Tibial nerve (tissue), 4 donors: ENCODE data around the gene GRIA1. TPM values are rescaled to one million over a fixed set of nuclear protein-coding genes. Genes with fewer than 3 reads are reported as not detected.

Experiments
- DNase-seq, 2 donors: peaks; one replicate each; pipeline ENCODE4 v3.0.0-alpha.2; 2019; ENCODE audit warnings: low spot score in 2 of 2
- H3K27ac ChIP-seq, 4 donors: fragments of 200-600 bp; sonication (generic) in 3 of 4; one replicate each; pipeline ENCODE4 v1.5.1; 2017 to 2019; ENCODE audit warnings: mild to moderate bottlenecking in 1 of 4
- H3K27me3 ChIP-seq, 2 donors: fragments of 200-600 bp; sonication (generic) in 1 of 2; one replicate each; pipeline versions ENCODE4 v1.5.1 to v1.6.0; 2017 to 2019
- H3K36me3 ChIP-seq, 3 donors: fragments of 200-600 bp; sonication (generic); one replicate each; pipeline ENCODE4 v1.5.1; 2018 to 2019
- H3K4me1 ChIP-seq, 4 donors: fragments of 200-600 bp; sonication (generic) in 3 of 4; one replicate each; pipeline ENCODE4 v1.5.1; 2017 to 2019
- H3K4me3 ChIP-seq, 4 donors: fragments of 200-600 bp; sonication (generic) in 3 of 4; one replicate each; pipeline ENCODE4 v1.5.1; 2017 to 2019; ENCODE audit warnings: mild to moderate bottlenecking in 1 of 4, moderate library complexity in 1 of 4
- H3K9me3 ChIP-seq, 4 donors: fragments of 200-600 bp; sonication (generic) in 3 of 4; one replicate each; pipeline ENCODE4 v1.5.1; 2017 to 2019
- EP300 ChIP-seq, 2 donors: sonication (generic); formaldehyde crosslinking; IDR thresholded peaks; one replicate each; pipeline ENCODE4 v1.6.1; 2017; ENCODE audit warnings: antibody characterized with exemption in 2 of 2, mild to moderate bottlenecking in 1 of 2
- POLR2A ChIP-seq, 2 donors: fragments of 450-650 bp; IDR thresholded peaks; one replicate each; pipeline ENCODE4 v1.6.1; 2017; ENCODE audit warnings: antibody characterized with exemption in 2 of 2, mild to moderate bottlenecking in 2 of 2, moderate library complexity in 2 of 2
- WGBS, 2 donors: methylation state at CpG; one replicate each; pipeline ENCODE4 v1.1.5; 2018; 5-methylcytosine and 5-hydroxymethylcytosine counted together
- total RNA-seq, 4 donors: library from RNA; depleted of rRNA; stranded (reverse); fragments of >200 nt; gene quantifications; one replicate each; pipeline ENCODE4 v1.1.0, GENCODE V29; 2016
- TF ChIP-seq, protein P1 (sequence below), 5 experiments: fragments of 200-600 bp in 3 of 5; fragments of 450-650 bp in 2 of 5; sonication (generic) in 3 of 5; IDR thresholded peaks; one replicate each; pipeline ENCODE4 v1.5.1; 2016 to 2019; ENCODE audit warnings: antibody characterized with exemption in 5 of 5, mild to moderate bottlenecking in 3 of 5, moderate library complexity in 2 of 5

The GRIA1 gene
- total RNA-seq, 4 donors from 2014 or later = 1.2 to 2.1 (median 1.5) TPM

GRCh38 chr5:153707626-153708025, 217.2 kb downstream of the GRIA1 start:
- H3K4me1 ChIP-seq = no peaks in the 10 kb centered on the region
- no peaks in the 10 kb centered on the region for H3K9me3 ChIP-seq
- no peaks in the 10 kb centered on the region for H3K27me3 ChIP-seq
- no peak overlapping the region for H3K27ac ChIP-seq
- no peak for TF ChIP-seq POLR2A (IDR thresholded peaks at IDR 0.05)
- 77 to 82% methylated on average over 6 of the region's 6 CpGs for WGBS, 2 donors
- no peak for DNase-seq
- no peak overlapping the region for H3K4me3 ChIP-seq
- H3K36me3 ChIP-seq = no peaks in the 10 kb centered on the region

DNA sequence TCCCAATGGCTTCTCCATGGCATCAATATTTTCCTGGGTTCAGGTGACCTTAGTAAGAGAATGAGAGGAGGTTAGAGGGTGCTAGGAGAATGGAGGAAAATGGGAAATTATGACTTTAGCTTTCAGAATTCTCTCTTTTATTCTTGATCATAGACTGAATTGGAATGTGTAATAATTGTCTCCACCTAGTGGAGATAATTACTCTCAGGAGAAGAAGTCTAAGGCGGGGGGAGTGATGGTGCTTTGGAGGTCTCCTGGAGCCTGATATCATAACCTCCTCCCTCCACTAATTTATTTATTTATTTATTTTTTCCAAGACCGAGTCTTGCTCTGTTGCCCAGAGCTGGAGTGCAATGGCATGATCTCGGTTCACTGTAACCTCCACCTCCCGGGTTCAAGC, 221.3 kb downstream of the GRIA1 start:
- H3K9me3 ChIP-seq = no peaks in the 10 kb centered on the region
- no peak overlapping the region for H3K27ac ChIP-seq
- H3K4me3 ChIP-seq = no peak overlapping the region
- TF ChIP-seq POLR2A (IDR thresholded peaks at IDR 0.05) (no peak), EP300 (IDR thresholded peaks at IDR 0.05) (no peak)
- TF ChIP-seq, protein P1, sequence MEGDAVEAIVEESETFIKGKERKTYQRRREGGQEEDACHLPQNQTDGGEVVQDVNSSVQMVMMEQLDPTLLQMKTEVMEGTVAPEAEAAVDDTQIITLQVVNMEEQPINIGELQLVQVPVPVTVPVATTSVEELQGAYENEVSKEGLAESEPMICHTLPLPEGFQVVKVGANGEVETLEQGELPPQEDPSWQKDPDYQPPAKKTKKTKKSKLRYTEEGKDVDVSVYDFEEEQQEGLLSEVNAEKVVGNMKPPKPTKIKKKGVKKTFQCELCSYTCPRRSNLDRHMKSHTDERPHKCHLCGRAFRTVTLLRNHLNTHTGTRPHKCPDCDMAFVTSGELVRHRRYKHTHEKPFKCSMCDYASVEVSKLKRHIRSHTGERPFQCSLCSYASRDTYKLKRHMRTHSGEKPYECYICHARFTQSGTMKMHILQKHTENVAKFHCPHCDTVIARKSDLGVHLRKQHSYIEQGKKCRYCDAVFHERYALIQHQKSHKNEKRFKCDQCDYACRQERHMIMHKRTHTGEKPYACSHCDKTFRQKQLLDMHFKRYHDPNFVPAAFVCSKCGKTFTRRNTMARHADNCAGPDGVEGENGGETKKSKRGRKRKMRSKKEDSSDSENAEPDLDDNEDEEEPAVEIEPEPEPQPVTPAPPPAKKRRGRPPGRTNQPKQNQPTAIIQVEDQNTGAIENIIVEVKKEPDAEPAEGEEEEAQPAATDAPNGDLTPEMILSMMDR (IDR thresholded peaks at IDR 0.05) = no peak
- DNase-seq = no peak
- no peaks in the 10 kb centered on the region for H3K27me3 ChIP-seq
- H3K4me1 ChIP-seq = no peaks in the 10 kb centered on the region
- H3K36me3 ChIP-seq = no peaks in the 10 kb centered on the region
- 94% methylated on average over 4 of the region's 4 CpGs for WGBS, 2 donors

DNA sequence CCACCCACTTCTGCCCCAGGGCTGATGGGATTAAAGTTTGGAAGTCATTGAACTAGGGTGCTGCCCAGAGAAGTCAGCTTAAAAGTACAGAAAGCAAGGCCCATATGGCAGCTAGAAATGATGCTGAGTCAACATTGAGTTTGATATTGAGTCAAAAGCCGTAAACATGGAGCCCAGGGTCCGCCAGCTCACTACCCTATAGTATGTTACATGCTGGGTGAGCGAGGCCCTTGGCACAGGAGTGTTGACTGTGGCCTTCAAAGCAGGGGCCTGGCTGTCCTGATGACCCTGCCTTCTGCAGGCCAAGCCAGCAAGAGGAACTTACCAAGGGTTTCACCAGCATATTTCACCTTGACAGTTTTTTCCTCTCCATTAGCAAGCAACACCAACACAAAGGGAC, 222.5 kb downstream of the GRIA1 start:
- 91 to 96% methylated on average over 3 of the region's 3 CpGs for WGBS, 2 donors
- Histone ChIP-seq H3K9me3 (no peaks in the 10 kb centered on the region), H3K27ac (no peak overlapping the region), H3K27me3 (no peaks in the 10 kb centered on the region), H3K36me3 (no peaks in the 10 kb centered on the region), H3K4me3 (no peak overlapping the region), H3K4me1 (no peaks in the 10 kb centered on the region)
- TF ChIP-seq EP300 (IDR thresholded peaks at IDR 0.05) (no peak), POLR2A (IDR thresholded peaks at IDR 0.05) (no peak)
- TF ChIP-seq, protein P1 (IDR thresholded peaks at IDR 0.05) = no peak
- no peak for DNase-seq

GRCh38 chr5:153713943-153714342, 223.5 kb downstream of the GRIA1 start:
- TF ChIP-seq POLR2A (IDR thresholded peaks at IDR 0.05) (no peak), EP300 (IDR thresholded peaks at IDR 0.05) (no peak)
- TF ChIP-seq, protein P1 (IDR thresholded peaks at IDR 0.05) = no peak
- no peaks in the 10 kb centered on the region for H3K4me1 ChIP-seq
- DNase-seq = no peak
- no peak overlapping the region for H3K4me3 ChIP-seq
- no peaks in the 10 kb centered on the region for H3K9me3 ChIP-seq
- WGBS, 2 donors = 73 to 79% methylated on average over 8 of the region's 8 CpGs
- no peak overlapping the region for H3K27ac ChIP-seq
- no peaks in the 10 kb centered on the region for H3K27me3 ChIP-seq
- no peaks in the 10 kb centered on the region for H3K36me3 ChIP-seq

GRCh38 chr5:153714798-153715197, 224.3 kb downstream of the GRIA1 start:
- no peaks in the 10 kb centered on the region for H3K4me1 ChIP-seq
- H3K36me3 ChIP-seq = no peaks in the 10 kb centered on the region
- no peaks in the 10 kb centered on the region for H3K27me3 ChIP-seq
- TF ChIP-seq, protein P1 (IDR thresholded peaks at IDR 0.05) = no peak
- TF ChIP-seq EP300 (IDR thresholded peaks at IDR 0.05) (no peak), POLR2A (IDR thresholded peaks at IDR 0.05) (no peak)
- WGBS, 2 donors = 77 to 79% methylated on average over 2 of the region's 2 CpGs
- H3K27ac ChIP-seq = no peak overlapping the region
- H3K9me3 ChIP-seq = no peaks in the 10 kb centered on the region
- no peak for DNase-seq
- H3K4me3 ChIP-seq = no peak overlapping the region

GRCh38 chr5:153717287-153717686, 226.8 kb downstream of the GRIA1 start:
- no peaks in the 10 kb centered on the region for H3K4me1 ChIP-seq
- no peaks in the 10 kb centered on the region for H3K27me3 ChIP-seq
- WGBS, 2 donors = 88 to 96% methylated on average over 3 of the region's 3 CpGs
- TF ChIP-seq, protein P1 (IDR thresholded peaks at IDR 0.05) = no peak
- TF ChIP-seq POLR2A (IDR thresholded peaks at IDR 0.05) (no peak), EP300 (IDR thresholded peaks at IDR 0.05) (no peak)
- no peak overlapping the region for H3K27ac ChIP-seq
- no peak for DNase-seq
- H3K36me3 ChIP-seq = no peaks in the 10 kb centered on the region
- no peak overlapping the region for H3K4me3 ChIP-seq
- H3K9me3 ChIP-seq = no peaks in the 10 kb centered on the region
